ENCODE measurements around the gene MYH9.

Gene MYH9

DNA sequence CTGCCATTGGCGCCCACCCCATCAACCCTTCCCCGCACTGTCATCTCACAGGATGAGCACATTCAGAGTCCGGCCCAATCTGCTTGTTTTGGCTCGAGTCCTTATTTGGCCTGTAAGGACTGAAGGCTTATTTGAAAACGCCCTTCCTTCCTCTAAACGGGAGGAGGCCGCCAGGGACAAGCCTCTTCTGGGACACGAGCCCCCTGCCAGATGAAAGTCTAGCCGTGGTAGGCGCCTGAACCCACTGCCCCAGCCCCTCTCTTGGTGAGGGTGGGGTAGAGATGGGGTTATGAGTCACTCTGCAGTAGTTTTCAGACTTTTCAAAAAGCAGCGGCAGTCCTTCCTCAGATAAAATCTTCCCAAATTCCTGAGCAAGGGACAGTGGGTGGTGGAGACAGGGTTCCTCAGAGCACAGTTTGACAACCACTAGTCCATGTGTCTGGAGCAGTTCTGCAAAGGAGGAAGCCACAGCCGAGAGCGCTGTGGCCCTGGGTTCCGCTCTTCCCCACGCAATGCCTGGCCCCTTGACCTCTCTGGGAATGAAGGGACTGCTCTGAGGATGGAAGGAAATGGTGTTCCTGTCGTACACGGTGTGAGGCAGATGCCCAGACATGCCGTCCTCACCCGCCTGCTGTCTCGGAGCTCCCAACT lies 57.0 kb downstream of the MYH9 start:
- TF ChIP-seq, protein P1, sequence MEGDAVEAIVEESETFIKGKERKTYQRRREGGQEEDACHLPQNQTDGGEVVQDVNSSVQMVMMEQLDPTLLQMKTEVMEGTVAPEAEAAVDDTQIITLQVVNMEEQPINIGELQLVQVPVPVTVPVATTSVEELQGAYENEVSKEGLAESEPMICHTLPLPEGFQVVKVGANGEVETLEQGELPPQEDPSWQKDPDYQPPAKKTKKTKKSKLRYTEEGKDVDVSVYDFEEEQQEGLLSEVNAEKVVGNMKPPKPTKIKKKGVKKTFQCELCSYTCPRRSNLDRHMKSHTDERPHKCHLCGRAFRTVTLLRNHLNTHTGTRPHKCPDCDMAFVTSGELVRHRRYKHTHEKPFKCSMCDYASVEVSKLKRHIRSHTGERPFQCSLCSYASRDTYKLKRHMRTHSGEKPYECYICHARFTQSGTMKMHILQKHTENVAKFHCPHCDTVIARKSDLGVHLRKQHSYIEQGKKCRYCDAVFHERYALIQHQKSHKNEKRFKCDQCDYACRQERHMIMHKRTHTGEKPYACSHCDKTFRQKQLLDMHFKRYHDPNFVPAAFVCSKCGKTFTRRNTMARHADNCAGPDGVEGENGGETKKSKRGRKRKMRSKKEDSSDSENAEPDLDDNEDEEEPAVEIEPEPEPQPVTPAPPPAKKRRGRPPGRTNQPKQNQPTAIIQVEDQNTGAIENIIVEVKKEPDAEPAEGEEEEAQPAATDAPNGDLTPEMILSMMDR (IDR thresholded peaks at IDR 0.05; ENCODE audit: unreplicated experiment in 3 of 3), result no peak
- Mint-ChIP-seq H3K27ac (peak overlapping the region; percentile 95 to 100 (median 99)), H3K36me3 (ENCODE audit: low read depth) (peaks cover 58% of the 10 kb centered on the region), H3K27me3 (ENCODE audit: low read depth) (no peaks in the 10 kb centered on the region), H3K4me3 (peak overlapping the region in 2 of 3 experiments; percentile 27 to 39), H3K9me3 (no peaks in the 10 kb centered on the region), H3K4me1 (peaks cover 80% of the 10 kb centered on the region)

DNA sequence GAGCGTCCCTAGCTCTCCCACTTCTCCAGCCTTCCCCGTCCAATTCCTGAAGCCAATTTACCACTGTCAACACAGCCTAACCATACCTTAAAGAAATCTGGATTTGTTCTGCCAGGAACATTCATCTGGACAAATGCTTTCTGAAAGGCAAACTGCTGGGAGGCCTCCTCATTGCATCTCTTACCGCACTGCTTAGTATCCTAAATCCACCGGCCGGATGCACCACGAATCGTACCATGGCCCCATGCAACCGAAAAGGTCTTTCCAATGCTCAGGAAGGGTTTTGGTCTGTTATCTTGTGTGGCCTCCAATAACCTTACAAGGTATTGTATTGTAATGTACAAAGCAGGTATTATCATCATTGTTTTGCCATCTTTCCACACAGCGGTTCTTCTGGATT lies 57.6 kb downstream of the MYH9 start:
- Mint-ChIP-seq H3K9me3 (no peaks in the 10 kb centered on the region), H3K27me3 (ENCODE audit: low read depth) (no peaks in the 10 kb centered on the region), H3K27ac (peak overlapping the region; percentile 95 to 100 (median 99)), H3K4me1 (peaks cover 77% of the 10 kb centered on the region), H3K36me3 (ENCODE audit: low read depth) (peaks cover 57% of the 10 kb centered on the region), H3K4me3 (peak overlapping the region in 1 of 3 experiments; percentile 56)
- TF ChIP-seq, protein P1 (IDR thresholded peaks at IDR 0.05; ENCODE audit: unreplicated experiment in 3 of 3), result no peak

DNA sequence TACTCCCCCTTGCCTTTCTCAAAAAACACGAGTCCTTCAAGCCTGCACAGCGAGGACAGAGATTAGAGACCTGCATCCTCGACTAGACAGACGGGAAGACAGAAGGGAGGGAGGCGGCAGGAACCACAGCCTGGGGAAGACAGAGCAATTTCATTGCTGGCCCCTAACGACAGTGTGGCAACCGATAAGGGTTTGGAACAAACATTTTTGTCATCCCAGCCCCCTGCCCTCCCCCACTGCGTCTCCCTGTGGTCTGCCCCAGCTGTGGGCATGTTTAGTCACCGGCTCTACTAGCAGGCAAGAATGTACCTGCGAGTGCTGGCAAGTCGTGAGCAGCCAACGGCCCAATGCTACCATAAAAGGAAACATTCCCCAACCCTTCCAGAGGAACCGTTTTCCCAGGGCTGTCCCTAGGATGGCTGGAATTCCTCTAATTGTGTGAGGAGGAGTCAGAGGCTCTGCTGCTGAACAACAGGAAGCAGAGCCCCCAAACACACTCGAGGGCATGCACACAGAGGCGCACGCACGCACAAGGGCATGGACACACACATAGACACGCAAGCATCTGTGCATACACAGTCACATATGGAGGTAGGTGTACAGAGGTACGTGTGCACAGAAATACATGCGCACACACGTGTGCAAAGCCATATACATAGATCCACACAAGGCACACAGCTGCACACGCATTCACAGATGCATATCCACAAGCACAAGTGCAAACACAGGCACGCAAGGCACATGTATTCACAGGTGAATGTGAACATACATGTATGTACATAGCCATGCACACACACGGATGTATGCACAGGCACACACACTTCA lies 58.3 kb downstream of the MYH9 start:
- Mint-ChIP-seq H3K27me3 (ENCODE audit: low read depth) (no peaks in the 10 kb centered on the region), H3K36me3 (ENCODE audit: low read depth) (peaks cover 59% of the 10 kb centered on the region), H3K9me3 (no peaks in the 10 kb centered on the region), H3K27ac (peak overlapping the region; percentile 95 to 100 (median 99)), H3K4me3 (peak overlapping the region; percentile 48 to 70 (median 56)), H3K4me1 (peaks cover 82% of the 10 kb centered on the region)
- TF ChIP-seq, protein P1 (IDR thresholded peaks at IDR 0.05; ENCODE audit: unreplicated experiment in 3 of 3), result no peak

DNA sequence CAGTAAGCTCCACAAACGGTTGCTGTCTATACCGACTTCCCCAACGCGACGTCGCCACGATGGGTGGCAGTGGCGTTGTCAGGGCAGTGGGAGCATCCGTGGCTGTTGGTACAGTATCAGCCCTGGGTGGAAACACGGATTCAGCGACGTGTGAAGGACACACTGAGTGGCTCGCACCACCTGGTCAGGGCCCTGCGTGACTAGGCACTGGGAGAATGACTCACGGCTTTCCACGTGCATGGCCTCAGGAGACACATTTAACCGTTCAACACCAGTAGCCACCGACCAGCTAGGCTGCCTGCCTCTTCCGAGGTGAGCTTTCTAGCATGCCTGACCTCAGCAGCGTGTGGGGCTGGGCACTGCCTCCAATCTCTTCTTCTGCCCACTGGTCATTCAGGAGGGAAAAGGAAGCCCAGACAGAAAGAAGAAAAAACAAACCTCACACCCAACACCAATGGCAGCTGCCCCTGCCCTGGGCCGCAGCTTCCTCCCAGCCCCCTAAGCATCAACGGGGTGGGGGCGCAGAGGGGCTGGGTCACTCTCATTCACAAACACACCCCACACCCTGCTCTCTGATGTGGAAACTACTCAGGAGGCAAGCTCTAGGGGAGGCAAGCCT lies 59.0 kb downstream of the MYH9 start:
- Mint-ChIP-seq H3K36me3 (ENCODE audit: low read depth) (peaks cover 55% of the 10 kb centered on the region), H3K4me1 (peaks cover 82% of the 10 kb centered on the region), H3K4me3 (peak overlapping the region; percentile 28 to 58 (median 48)), H3K27me3 (ENCODE audit: low read depth) (no peaks in the 10 kb centered on the region), H3K27ac (peak overlapping the region; percentile 95 to 100 (median 99)), H3K9me3 (no peaks in the 10 kb centered on the region)
- TF ChIP-seq, protein P1 (IDR thresholded peaks at IDR 0.05; ENCODE audit: unreplicated experiment in 3 of 3), result no peak

DNA sequence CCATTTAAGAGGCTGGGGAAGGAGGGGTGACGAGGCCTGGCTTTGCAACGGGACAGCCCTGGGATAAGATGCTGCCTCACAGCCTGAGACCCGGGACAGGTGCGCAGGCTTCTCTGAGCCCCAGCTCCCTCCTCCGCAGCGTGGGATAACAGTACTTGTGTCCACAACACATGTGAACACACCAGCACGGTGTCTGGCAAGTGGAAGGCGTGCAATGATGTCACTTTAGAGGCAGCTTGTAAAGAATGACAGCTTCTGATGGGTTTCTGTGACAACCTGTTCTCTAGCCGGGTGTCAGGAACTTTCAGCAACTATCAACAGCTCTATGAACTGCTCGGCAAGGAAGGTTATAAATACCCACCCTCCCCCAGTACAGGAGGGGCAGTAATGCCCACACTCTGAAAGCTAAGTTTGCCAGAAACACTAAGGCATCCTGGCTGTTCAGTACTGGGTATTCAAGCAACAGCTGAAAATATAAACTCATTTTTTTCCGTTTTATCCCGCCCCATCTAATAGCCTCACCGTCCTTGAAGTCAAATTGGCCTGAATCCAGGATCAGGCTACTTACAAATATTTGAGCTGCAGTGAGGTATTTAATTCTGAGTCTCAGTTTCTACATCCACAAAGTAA lies 59.7 kb downstream of the MYH9 start:
- Mint-ChIP-seq H3K9me3 (no peaks in the 10 kb centered on the region), H3K4me1 (peaks cover 80% of the 10 kb centered on the region), H3K27ac (peak overlapping the region; percentile 95 to 100 (median 99)), H3K36me3 (ENCODE audit: low read depth) (peaks cover 48% of the 10 kb centered on the region), H3K27me3 (ENCODE audit: low read depth) (no peaks in the 10 kb centered on the region), H3K4me3 (peak overlapping the region in 2 of 3 experiments; percentile 28 to 48)
- TF ChIP-seq, protein P1 (IDR thresholded peaks at IDR 0.05; ENCODE audit: unreplicated experiment in 3 of 3), result no peak

All from nephron (organoid).